HEK293 (cell line): ENCODE measurements around the gene UBFD1.
"Not testable (repeated sequence)": the region's sequence is repeated elsewhere in the genome, so short reads cannot be mapped to it uniquely, and the experiment has no call there.

Source experiments
- CTCF ChIA-PET: fragments of 350-600 bp; formaldehyde crosslinking; extraction: SDS; loops from one replicate; lab custom pipeline; 2021; ENCODE audit warnings: antibody characterized with exemption; lab: Yijun Ruan, JAX
- POLR2A ChIA-PET: fragments of 300-600 bp; formaldehyde crosslinking; extraction: SDS; loops from one replicate; lab custom pipeline; 2020; ENCODE audit warnings: antibody characterized with exemption, inconsistent platforms; lab: Yijun Ruan, JAX
- H3K27ac ChIP-seq: fragments of 200-500 bp; sonication (Bioruptor generic); 2 replicates; pipeline ENCODE4 v1.5.1; 2014; ENCODE audit warnings: low read depth, low read length, control low read depth, inconsistent platforms; ENCODE audit errors: extremely low read depth
- H3K36me3 ChIP-seq, 2 experiments: fragments of 200-500 bp in 1 of 2; sonication (Bioruptor generic) in 1 of 2; 1 replicate in 1 of 2; 2 replicates in 1 of 2; pipeline ENCODE4 v1.5.1; 2014 to 2017; ENCODE audit warnings: inconsistent platforms in 2 of 2, low read length in 2 of 2; ENCODE audit not compliant: control insufficient read depth in 2 of 2, insufficient read depth in 1 of 2
- H3K4me1 ChIP-seq: fragments of 200-500 bp; sonication (Bioruptor generic); 2 replicates; pipeline ENCODE4 v1.5.1; 2014; ENCODE audit warnings: mild to moderate bottlenecking, low read length, inconsistent platforms; ENCODE audit not compliant: control insufficient read depth, insufficient read depth
- H3K4me3 ChIP-seq: 2 replicates; pipeline ENCODE4 v1.5.1; 2011; ENCODE audit warnings: low read depth, mild to moderate bottlenecking, control low read depth, low read length, moderate library complexity
- H3K9me3 ChIP-seq: fragments of 200-500 bp; sonication (Bioruptor generic); 2 replicates; pipeline ENCODE4 v1.5.1; 2014; ENCODE audit warnings: low read depth, low read length, inconsistent platforms; ENCODE audit not compliant: control insufficient read depth, insufficient read depth
- KLF8 ChIP-seq: fragments of 450-650 bp; formaldehyde crosslinking; IDR thresholded peaks from 2 replicates; pipeline ENCODE4 v1.5.1; 2016; ENCODE audit warnings: missing biosample characterization, missing genetic modification characterization
- KLF9 ChIP-seq: fragments of 450-650 bp; formaldehyde crosslinking; IDR thresholded peaks from 2 replicates; pipeline ENCODE4 v1.5.1; 2016; ENCODE audit warnings: missing biosample characterization, missing genetic modification characterization, low read depth
- MEIS1 ChIP-seq: sonication (generic); formaldehyde crosslinking; IDR thresholded peaks from 2 replicates; pipeline ENCODE4 v1.8.1; 2022; ENCODE audit warnings: missing genetic modification reagents, mild to moderate bottlenecking, borderline replicate concordance
- MYNN ChIP-seq: fragments of 450-650 bp; formaldehyde crosslinking; IDR thresholded peaks from 2 replicates; pipeline ENCODE4 v1.5.1; 2016; ENCODE audit warnings: missing biosample characterization, missing genetic modification characterization, borderline replicate concordance
- OVOL3 ChIP-seq: fragments of 450-650 bp; formaldehyde crosslinking; IDR thresholded peaks from 2 replicates; pipeline ENCODE4 v1.5.1; 2016; ENCODE audit warnings: missing biosample characterization, missing genetic modification characterization
- REPIN1 ChIP-seq: fragments of 450-650 bp; formaldehyde crosslinking; IDR thresholded peaks from 2 replicates; pipeline ENCODE4 v1.5.1; 2017; ENCODE audit warnings: missing biosample characterization, missing genetic modification characterization, low read depth
- ZNF146 ChIP-seq: fragments of 450-650 bp; formaldehyde crosslinking; IDR thresholded peaks from 2 replicates; pipeline ENCODE4 v1.5.1; 2016; ENCODE audit warnings: missing biosample characterization, missing genetic modification characterization
- ZNF621 ChIP-seq: fragments of 450-650 bp; formaldehyde crosslinking; IDR thresholded peaks from 2 replicates; pipeline ENCODE4 v1.5.1; 2017; ENCODE audit warnings: missing biosample characterization, missing genetic modification characterization
- ZNF777 ChIP-seq: fragments of 450-650 bp; formaldehyde crosslinking; IDR thresholded peaks from 2 replicates; pipeline ENCODE4 v1.5.1; 2017; ENCODE audit warnings: missing biosample characterization, missing genetic modification characterization, borderline replicate concordance
- TF ChIP-seq, protein P1 (sequence below): fragments of 450-650 bp; formaldehyde crosslinking; IDR thresholded peaks from 2 replicates; pipeline ENCODE4 v1.5.1; 2017; ENCODE audit warnings: missing biosample characterization, missing genetic modification characterization
- TF ChIP-seq, protein P2 (sequence below): fragments of 450-650 bp; formaldehyde crosslinking; IDR thresholded peaks from 2 replicates; pipeline ENCODE4 v1.5.1; 2017; ENCODE audit warnings: missing biosample characterization, missing genetic modification characterization
- TF ChIP-seq, protein P3 (sequence below): fragments of 450-650 bp; formaldehyde crosslinking; IDR thresholded peaks from 2 replicates; pipeline ENCODE4 v1.5.1; 2017; ENCODE audit warnings: missing biosample characterization, missing genetic modification characterization
- TF ChIP-seq, protein P4 (sequence below): IDR thresholded peaks from 2 replicates; pipeline ENCODE4 v1.6.1; 2011; ENCODE audit warnings: mild to moderate bottlenecking, low read depth, low read length, borderline replicate concordance
- TF ChIP-seq, protein P5 (sequence below): fragments of 450-650 bp; formaldehyde crosslinking; IDR thresholded peaks from 2 replicates; pipeline ENCODE4 v1.5.1; 2016; ENCODE audit warnings: missing biosample characterization, missing genetic modification characterization, low read depth

UBFD1 gene

DNA sequence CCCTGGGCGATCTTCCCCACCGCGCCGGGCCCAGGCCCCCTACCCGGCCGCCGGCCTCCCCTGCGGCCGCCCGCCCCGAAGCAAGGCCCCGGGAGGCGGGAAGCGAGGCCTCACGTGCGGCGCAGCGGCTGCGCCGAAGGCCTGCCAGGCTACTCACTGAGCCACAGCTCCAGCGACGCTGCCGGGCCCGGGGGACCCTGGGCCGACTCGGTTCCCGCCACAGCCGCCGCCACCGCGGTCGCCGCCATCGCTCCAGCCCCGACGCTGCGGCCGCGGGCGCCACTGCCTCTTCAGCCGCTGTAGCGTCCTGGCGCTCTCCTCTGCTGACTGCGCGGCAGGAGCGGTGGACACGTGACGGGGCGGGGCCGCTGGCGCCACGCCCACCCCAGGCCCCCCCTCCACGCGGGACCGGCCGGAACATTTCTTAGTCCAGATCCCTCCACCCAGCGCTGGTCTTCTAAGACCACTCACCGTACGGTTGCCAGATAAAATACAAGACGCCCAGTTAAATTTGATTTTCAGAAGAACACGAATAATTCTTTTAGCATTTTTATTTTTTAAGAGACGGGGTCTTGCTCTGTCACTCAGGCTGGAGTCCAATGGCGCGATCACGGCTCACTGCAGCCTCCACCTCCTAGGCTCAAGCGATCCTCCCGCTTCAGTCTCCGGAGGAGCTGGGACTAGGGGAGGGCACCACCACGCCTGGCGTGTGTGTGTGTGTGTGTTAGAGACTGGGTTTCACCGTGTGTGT is 47.2 kb upstream of the UBFD1 start, which contains the start of gene GGA2 (continued):
- TF ChIP-seq, protein P1, sequence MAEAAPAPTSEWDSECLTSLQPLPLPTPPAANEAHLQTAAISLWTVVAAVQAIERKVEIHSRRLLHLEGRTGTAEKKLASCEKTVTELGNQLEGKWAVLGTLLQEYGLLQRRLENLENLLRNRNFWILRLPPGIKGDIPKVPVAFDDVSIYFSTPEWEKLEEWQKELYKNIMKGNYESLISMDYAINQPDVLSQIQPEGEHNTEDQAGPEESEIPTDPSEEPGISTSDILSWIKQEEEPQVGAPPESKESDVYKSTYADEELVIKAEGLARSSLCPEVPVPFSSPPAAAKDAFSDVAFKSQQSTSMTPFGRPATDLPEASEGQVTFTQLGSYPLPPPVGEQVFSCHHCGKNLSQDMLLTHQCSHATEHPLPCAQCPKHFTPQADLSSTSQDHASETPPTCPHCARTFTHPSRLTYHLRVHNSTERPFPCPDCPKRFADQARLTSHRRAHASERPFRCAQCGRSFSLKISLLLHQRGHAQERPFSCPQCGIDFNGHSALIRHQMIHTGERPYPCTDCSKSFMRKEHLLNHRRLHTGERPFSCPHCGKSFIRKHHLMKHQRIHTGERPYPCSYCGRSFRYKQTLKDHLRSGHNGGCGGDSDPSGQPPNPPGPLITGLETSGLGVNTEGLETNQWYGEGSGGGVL (tag by site-specific recombination): 0 out of 2 replicates have a peak, but pooled peaks have one; percentile 45

DNA sequence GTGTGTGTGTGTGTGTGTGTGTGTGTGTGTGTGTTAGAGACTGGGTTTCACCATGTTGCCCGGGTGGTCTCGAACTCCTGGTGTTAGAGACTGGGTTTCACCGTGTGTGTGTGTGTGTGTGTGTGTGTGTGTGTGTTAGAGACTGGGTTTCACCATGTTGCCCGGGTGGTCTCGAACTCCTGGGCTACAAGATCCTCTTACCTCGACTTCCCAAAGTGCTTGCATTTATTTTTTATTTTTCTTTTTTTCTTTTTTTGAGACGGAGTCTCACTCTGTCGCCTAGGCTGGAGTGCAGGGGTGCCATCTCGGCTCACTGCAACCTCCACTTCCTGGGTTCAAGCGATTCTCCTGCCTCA is 46.6 kb upstream of the UBFD1 start:
- CTCF ChIA-PET, H3K36me3 ChIP-seq, H3K4me1 ChIP-seq, H3K9me3 ChIP-seq, H3K27ac ChIP-seq: not testable (repeated sequence)
- POLR2A ChIA-PET: interaction anchor here (0.6 to 1.6 kb wide), 4 partner anchors 47 to 1913 kb away, joined by 4 to 7 read pairs (median 4); partner anchors contain the start of genes EARS2 and UBFD1
- peak overlapping the region; percentile 83 for H3K4me3 ChIP-seq
- TF ChIP-seq, protein P2, sequence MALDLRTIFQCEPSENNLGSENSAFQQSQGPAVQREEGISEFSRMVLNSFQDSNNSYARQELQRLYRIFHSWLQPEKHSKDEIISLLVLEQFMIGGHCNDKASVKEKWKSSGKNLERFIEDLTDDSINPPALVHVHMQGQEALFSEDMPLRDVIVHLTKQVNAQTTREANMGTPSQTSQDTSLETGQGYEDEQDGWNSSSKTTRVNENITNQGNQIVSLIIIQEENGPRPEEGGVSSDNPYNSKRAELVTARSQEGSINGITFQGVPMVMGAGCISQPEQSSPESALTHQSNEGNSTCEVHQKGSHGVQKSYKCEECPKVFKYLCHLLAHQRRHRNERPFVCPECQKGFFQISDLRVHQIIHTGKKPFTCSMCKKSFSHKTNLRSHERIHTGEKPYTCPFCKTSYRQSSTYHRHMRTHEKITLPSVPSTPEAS (tag by site-specific recombination): peak; percentile 52
- peak; percentile 3; the same call in 1 of the 2 replicates for TF ChIP-seq ZNF777 (tag by site-specific recombination)

DNA sequence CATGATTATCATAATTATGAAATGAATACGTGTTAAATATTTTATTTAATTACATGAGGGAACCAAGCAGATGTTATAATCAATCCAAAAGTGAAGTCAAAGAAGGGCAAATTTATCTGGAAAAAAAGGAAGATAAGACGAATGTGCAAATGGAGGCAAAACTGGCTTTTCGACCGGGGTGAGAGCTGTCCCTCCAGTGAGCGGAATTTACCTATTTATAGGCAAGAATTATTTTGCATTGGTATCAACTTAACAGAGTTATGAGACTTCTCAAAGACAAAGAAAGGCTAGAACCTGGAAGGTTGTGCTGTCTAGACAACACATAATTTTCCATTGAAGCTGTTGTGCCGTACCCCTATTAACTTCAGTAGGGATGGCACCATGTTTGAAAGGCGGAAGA is 45.8 kb upstream of the UBFD1 start:
- TF ChIP-seq REPIN1 (tag by site-specific recombination): no peak
- no peak for TF ChIP-seq OVOL3 (tag by site-specific recombination)
- no peak for TF ChIP-seq ZNF621
- TF ChIP-seq, protein P3, sequence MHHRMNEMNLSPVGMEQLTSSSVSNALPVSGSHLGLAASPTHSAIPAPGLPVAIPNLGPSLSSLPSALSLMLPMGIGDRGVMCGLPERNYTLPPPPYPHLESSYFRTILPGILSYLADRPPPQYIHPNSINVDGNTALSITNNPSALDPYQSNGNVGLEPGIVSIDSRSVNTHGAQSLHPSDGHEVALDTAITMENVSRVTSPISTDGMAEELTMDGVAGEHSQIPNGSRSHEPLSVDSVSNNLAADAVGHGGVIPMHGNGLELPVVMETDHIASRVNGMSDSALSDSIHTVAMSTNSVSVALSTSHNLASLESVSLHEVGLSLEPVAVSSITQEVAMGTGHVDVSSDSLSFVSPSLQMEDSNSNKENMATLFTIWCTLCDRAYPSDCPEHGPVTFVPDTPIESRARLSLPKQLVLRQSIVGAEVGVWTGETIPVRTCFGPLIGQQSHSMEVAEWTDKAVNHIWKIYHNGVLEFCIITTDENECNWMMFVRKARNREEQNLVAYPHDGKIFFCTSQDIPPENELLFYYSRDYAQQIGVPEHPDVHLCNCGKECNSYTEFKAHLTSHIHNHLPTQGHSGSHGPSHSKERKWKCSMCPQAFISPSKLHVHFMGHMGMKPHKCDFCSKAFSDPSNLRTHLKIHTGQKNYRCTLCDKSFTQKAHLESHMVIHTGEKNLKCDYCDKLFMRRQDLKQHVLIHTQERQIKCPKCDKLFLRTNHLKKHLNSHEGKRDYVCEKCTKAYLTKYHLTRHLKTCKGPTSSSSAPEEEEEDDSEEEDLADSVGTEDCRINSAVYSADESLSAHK: no peak
- no peak for TF ChIP-seq KLF9 (tag by site-specific recombination)
- no peak for TF ChIP-seq MEIS1 (CRISPR knock-in tag)
- no peak for TF ChIP-seq MYNN (tag by site-specific recombination)
- TF ChIP-seq ZNF146 (tag by site-specific recombination): no peak
- TF ChIP-seq, protein P4, sequence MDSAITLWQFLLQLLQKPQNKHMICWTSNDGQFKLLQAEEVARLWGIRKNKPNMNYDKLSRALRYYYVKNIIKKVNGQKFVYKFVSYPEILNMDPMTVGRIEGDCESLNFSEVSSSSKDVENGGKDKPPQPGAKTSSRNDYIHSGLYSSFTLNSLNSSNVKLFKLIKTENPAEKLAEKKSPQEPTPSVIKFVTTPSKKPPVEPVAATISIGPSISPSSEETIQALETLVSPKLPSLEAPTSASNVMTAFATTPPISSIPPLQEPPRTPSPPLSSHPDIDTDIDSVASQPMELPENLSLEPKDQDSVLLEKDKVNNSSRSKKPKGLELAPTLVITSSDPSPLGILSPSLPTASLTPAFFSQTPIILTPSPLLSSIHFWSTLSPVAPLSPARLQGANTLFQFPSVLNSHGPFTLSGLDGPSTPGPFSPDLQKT: no peak
- no peak for TF ChIP-seq KLF8 (tag by site-specific recombination)
- TF ChIP-seq, protein P5, sequence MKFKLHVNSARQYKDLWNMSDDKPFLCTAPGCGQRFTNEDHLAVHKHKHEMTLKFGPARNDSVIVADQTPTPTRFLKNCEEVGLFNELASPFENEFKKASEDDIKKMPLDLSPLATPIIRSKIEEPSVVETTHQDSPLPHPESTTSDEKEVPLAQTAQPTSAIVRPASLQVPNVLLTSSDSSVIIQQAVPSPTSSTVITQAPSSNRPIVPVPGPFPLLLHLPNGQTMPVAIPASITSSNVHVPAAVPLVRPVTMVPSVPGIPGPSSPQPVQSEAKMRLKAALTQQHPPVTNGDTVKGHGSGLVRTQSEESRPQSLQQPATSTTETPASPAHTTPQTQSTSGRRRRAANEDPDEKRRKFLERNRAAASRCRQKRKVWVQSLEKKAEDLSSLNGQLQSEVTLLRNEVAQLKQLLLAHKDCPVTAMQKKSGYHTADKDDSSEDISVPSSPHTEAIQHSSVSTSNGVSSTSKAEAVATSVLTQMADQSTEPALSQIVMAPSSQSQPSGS (tag by site-specific recombination): no peak
- no peak overlapping the region for H3K27ac ChIP-seq
- H3K4me3 ChIP-seq: no peak overlapping the region
- H3K4me1 ChIP-seq: no peaks in the 10 kb centered on the region
- H3K36me3 ChIP-seq: peaks cover 0 to 4% of the 10 kb centered on the region in 2 experiments; a peak in 1 of 3 replicates
- no peaks in the 10 kb centered on the region for H3K9me3 ChIP-seq
- ChIA-PET CTCF (no interaction called here), POLR2A (no interaction called here)
